Heart right ventricle (tissue), 16 donors: ENCODE results near the gene PKN2. TPM values are rescaled to one million over a fixed set of nuclear protein-coding genes. Genes with fewer than 3 reads are reported as not detected.

Experiments used
- ATAC-seq, 8 donors: fragments of 200-7000 bp; cut with Tn5 transposase; one replicate each; pipeline ENCODE4 v1.9.1; 2020; ENCODE audit warnings: mild to moderate bottlenecking in 8 of 8, moderate library complexity in 8 of 8, moderate number of reproducible peaks in 1 of 8
- DNase-seq, 2 donors: peaks; one replicate each; pipeline ENCODE4 v3.0.0-alpha.2; 2020
- H3K27ac ChIP-seq, 10 donors: fragments of 200-600 bp; sonication (generic) in 2 of 10; one replicate each; pipeline versions ENCODE4 v1.5.0 to v1.8.0; 2020 to 2022; ENCODE audit warnings: mild to moderate bottlenecking in 3 of 10
- H3K27me3 ChIP-seq, 7 donors: fragments of 200-600 bp; one replicate each; pipeline ENCODE4 v1.8.0; 2021 to 2022; ENCODE audit warnings: mild to moderate bottlenecking in 2 of 7
- H3K36me3 ChIP-seq, 9 donors: fragments of 200-600 bp; sonication (generic) in 1 of 9; one replicate each; pipeline versions ENCODE4 v1.5.0 to v1.8.0; 2020 to 2022; ENCODE audit warnings: mild to moderate bottlenecking in 2 of 9
- H3K4me1 ChIP-seq, 9 donors: fragments of 200-600 bp; sonication (generic) in 1 of 9; one replicate each; pipeline versions ENCODE4 v1.5.0 to v1.8.0; 2020 to 2022; ENCODE audit warnings: mild to moderate bottlenecking in 4 of 9
- H3K4me3 ChIP-seq, 10 donors: fragments of 200-600 bp; sonication (generic) in 2 of 10; one replicate each; pipeline versions ENCODE4 v1.5.0 to v1.8.0; 2020 to 2022; ENCODE audit warnings: mild to moderate bottlenecking in 7 of 10, moderate library complexity in 2 of 10
- H3K9me3 ChIP-seq, 11 donors: fragments of 200-600 bp in 10 of 11; sonication (generic) in 2 of 11; one replicate each; pipeline versions ENCODE4 v1.5.0 to v1.8.0; 2013 to 2022; ENCODE audit warnings: mild to moderate bottlenecking in 2 of 11, control low read depth in 1 of 11, moderate library complexity in 1 of 11
- WGBS, 2 donors: extraction: QIAGEN DNeasy Blood & Tissue Kit; methylation state at CpG; one replicate each; pipeline ENCODE4 v1.1.7; 2013; ENCODE audit warnings: inconsistent platforms in 1 of 2; 5-methylcytosine and 5-hydroxymethylcytosine counted together
- intact Hi-C, 10 donors: fragments of 100-400 bp; cut with DNase I; formaldehyde crosslinking; loops; one replicate each; pipeline versions ENCODE4 v1.11.1 to v1.14.2; 2022
- polyA plus RNA-seq, 2 donors: library from polyadenylated mRNA; stranded (reverse); fragments of 200-250 nt; gene quantifications; one replicate each; pipeline ENCODE4 v1.2.3, GENCODE V29; 2013
- total RNA-seq, 10 donors: library from RNA; stranded (reverse); fragmentation: NEBNext Ultra II Directional in 3 of 10; extraction: Animal tissue kit (Norgen Biotek cat#: 25700) in 3 of 10; gene quantifications; one replicate each; pipeline versions ENCODE4 v1.2.1 to v1.2.4, GENCODE V29; 2021 to 2023
- TF ChIP-seq, protein P1 (sequence below), 9 donors: fragments of 200-600 bp; sonication (generic) in 2 of 9; IDR thresholded peaks; one replicate each; pipeline versions ENCODE4 v1.5.0 to v1.8.0; 2021 to 2022; ENCODE audit warnings: antibody characterized with exemption in 9 of 9, mild to moderate bottlenecking in 5 of 9, moderate library complexity in 1 of 9
- donor health status: Arrhythmogenic right ventricular cardiomyopathy.
- donor health status: ischemic (EF 13 %, LVEDD 7.1; RV severe dilation, severe dysfunction).
- donor health status: healthy with polysubstance abuse.
- donor health status: DM: no; HTN: yes; CAD: no.
- donor health status: DM: no; HTN: no; CAD: no.
- donor health status: ischemic (EF 25% LVEDD 6.9; RV normal size, moderate dysfunction).
- donor health status: ischemic (EF 25% LVEDD 5.7; RV mildly dilated, moderate dysfunction).
- donor health status: healthy.
- donor health status: DM: yes; HTN: yes; CAD: no.
- donor health status: Ischemic cardiomyopathy.
- donor health status: ischemic (EF 35%, LVEDD 5.7; RV mildly dilated, moderate dysfunction).
- donor health status: nonischemic (EF 11% LVEDD 7.7; RV severe dilation, severe dysfunction).
- donor health status: DM: yes; HTN: yes; CAD: no.
- donor health status: PGD.
- donor health status: ischemic (EF 29% LVEDD 5.4; RV normal size, mild dysfunction).
- donor health status: nonischemic (EF 23%, LVEDD 6.1; RV moderate dilation, normal function).

Gene PKN2
- total and polyA plus RNA-seq, 12 donors, result 6.2 to 42.8 (median 33.6) TPM

DNA sequence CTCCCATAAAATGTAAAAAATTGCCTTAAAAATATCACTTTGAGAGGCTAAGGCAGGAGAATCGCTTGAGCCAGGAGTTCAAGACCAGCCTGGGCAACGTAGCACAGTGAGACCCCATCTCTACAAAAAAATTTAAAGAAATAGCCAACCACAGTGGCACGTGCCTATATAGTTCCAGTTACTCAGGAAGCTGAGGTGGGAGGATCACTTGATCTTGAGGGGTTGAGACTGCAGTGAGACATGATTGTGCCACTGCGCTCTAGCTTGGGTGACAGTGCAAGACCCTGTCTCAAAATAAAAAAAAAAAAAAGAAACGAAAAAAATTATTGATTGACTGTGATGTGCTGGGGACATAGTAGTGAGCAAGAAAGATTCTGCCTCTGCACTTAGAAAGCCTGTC is 38.4 kb downstream of the PKN2 start:
- no peak overlapping the region for H3K27ac ChIP-seq
- H3K4me1 ChIP-seq, result peaks cover 0 to 20% (median 7%) of the 10 kb centered on the region in 9 donors
- no peak for ATAC-seq
- no peak overlapping the region for H3K4me3 ChIP-seq
- DNase-seq, result no peak
- 94 to 95% methylated on average over 5 of the region's 5 CpGs for WGBS, 2 donors
- intact Hi-C loops, result no loop called here
- H3K27me3 ChIP-seq, result no peaks in the 10 kb centered on the region
- H3K36me3 ChIP-seq, result no peaks in the 10 kb centered on the region
- TF ChIP-seq, protein P1, sequence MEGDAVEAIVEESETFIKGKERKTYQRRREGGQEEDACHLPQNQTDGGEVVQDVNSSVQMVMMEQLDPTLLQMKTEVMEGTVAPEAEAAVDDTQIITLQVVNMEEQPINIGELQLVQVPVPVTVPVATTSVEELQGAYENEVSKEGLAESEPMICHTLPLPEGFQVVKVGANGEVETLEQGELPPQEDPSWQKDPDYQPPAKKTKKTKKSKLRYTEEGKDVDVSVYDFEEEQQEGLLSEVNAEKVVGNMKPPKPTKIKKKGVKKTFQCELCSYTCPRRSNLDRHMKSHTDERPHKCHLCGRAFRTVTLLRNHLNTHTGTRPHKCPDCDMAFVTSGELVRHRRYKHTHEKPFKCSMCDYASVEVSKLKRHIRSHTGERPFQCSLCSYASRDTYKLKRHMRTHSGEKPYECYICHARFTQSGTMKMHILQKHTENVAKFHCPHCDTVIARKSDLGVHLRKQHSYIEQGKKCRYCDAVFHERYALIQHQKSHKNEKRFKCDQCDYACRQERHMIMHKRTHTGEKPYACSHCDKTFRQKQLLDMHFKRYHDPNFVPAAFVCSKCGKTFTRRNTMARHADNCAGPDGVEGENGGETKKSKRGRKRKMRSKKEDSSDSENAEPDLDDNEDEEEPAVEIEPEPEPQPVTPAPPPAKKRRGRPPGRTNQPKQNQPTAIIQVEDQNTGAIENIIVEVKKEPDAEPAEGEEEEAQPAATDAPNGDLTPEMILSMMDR (IDR thresholded peaks at IDR 0.05), result no peak
- no peaks in the 10 kb centered on the region for H3K9me3 ChIP-seq

DNA sequence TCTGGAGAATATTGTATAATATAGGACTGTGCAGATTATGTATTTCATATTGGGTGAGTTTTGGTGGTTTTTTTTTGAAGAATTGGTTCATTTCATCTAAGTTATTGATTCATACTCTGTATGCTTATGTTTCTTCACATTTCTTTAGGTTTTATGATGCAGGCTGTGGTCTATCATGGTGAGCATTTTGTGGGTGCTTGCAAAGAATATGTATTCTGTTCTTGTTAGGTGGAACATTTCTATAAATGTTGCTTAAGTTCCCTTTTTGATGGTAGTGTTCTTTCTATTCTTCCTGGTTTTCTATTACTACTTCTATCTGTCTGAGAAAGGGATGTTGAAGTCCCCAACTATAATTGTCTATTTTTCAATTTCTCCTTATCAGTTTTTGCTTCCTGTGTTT is 42.6 kb downstream of the PKN2 start:
- Histone ChIP-seq H3K27ac (no peak overlapping the region), H3K36me3 (peaks cover 0 to 9% (median 0%) of the 10 kb centered on the region in 9 donors), H3K4me3 (no peak overlapping the region), H3K9me3 (no peaks in the 10 kb centered on the region), H3K4me1 (peaks cover 3 to 46% (median 19%) of the 10 kb centered on the region in 9 donors), H3K27me3 (no peaks in the 10 kb centered on the region)
- ATAC-seq (no peak), DNase-seq (no peak)
- TF ChIP-seq, protein P1 (IDR thresholded peaks at IDR 0.05), result no peak
- intact Hi-C loops, result no loop called here

DNA sequence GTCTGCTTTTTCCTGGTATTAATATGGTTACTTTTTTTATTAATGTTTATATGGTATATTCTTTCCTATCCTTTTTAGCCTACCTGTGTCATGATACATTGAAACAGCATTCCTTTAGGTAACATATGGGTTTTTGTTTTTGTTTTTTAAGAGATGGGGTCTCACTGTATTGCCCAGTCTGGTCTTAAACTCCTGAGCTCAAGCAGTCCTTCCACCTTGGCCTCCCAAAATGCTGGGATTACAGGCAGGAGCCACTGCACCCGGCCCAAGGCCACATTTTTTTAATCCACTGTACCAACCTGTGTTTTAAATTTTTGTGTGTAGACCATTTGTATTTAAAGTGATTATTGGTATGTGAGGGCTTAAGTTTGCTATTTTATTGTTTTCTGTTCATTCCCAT is 43.1 kb downstream of the PKN2 start:
- Histone ChIP-seq H3K9me3 (no peaks in the 10 kb centered on the region), H3K4me3 (no peak overlapping the region), H3K27me3 (no peaks in the 10 kb centered on the region), H3K27ac (no peak overlapping the region), H3K4me1 (peaks cover 3 to 50% (median 24%) of the 10 kb centered on the region in 9 donors), H3K36me3 (peaks cover 0 to 9% (median 0%) of the 10 kb centered on the region in 9 donors)
- WGBS, 2 donors, result 91 to 97% methylated on average over 1 of the region's 1 CpG
- TF ChIP-seq, protein P1 (IDR thresholded peaks at IDR 0.05), result no peak
- ATAC-seq, result no peak
- intact Hi-C loops, result no loop called here
- no peak for DNase-seq

DNA sequence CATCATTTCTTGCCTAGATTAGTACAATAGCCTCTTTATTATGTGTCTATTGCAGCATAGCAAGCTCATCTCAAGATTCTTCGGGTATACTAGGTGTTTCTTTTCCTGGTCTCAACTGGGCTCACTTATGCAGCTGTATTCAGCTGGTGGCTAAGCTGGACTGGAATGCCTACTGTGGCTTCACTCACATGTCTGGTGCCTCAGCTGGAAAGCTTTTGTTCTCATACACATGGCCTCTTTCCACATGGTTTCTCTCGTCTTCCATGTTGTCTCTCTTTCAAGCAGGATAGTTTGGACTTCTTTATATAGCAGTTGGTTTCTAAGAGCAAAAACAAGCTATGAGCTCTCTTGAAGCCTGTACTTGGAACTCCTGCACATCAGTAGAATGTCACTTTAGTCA is 45.2 kb downstream of the PKN2 start:
- 92 to 97% methylated on average over 2 of the region's 2 CpGs for WGBS, 2 donors
- ATAC-seq (no peak), DNase-seq (no peak)
- no peak overlapping the region for H3K27ac ChIP-seq
- peaks cover 0 to 4% (median 0%) of the 10 kb centered on the region in 11 donors for H3K9me3 ChIP-seq
- TF ChIP-seq, protein P1 (IDR thresholded peaks at IDR 0.05), result no peak
- H3K27me3 ChIP-seq, result no peaks in the 10 kb centered on the region
- intact Hi-C loops, result no loop called here
- H3K36me3 ChIP-seq, result peaks cover 0 to 9% (median 0%) of the 10 kb centered on the region in 9 donors
- no peak overlapping the region for H3K4me3 ChIP-seq
- H3K4me1 ChIP-seq, result peaks cover 3 to 53% (median 26%) of the 10 kb centered on the region in 9 donors
